Endothelial cell of umbilical vein (primary cell): Measurements from ENCODE around the gene SLC52A1. TPM values are rescaled to one million over a fixed set of nuclear protein-coding genes. Genes with fewer than 3 reads are reported as not detected.

ENCODE experiments used
- BruUV-seq: library from RNA; stranded (reverse); fragments of 400-500 nt; replicated peaks from 2 replicates; lab custom pipeline; 2021; lab: Mats Ljungman, UMichigan
- CTCF ChIA-PET: fragments of 300-600, 350-600 bp; sonication (Branson Sonifier 250); formaldehyde crosslinking; loops from one replicate; lab custom pipeline; 2021; ENCODE audit warnings: antibody characterized with exemption, inconsistent platforms; lab: Charles Lee
- POLR2A ChIA-PET: fragments of 300-600, 350-600 bp; sonication (Branson Sonifier 250); formaldehyde crosslinking; loops from one replicate; lab custom pipeline; 2021; ENCODE audit warnings: antibody characterized with exemption, inconsistent platforms; lab: Charles Lee
- DNase-seq: peaks from one replicate; pipeline ENCODE4 v3.0.0-alpha.2; 2011; ENCODE audit warnings: low read depth, low spot score
- FAIRE-seq: peaks from 2 replicates; lab custom pipeline; 2011; peaks lifted over from hg19 to GRCh38; lab: Jason Lieb, UNC
- H2AFZ ChIP-seq: 2 replicates; pipeline ENCODE4 v1.6.0; 2012; ENCODE audit warnings: low read depth, low read length, control low read depth, inconsistent platforms
- H3K27ac ChIP-seq: 2 replicates; pipeline ENCODE4 v1.5.1; 2011; ENCODE audit warnings: low read depth, mild to moderate bottlenecking, control low read depth, low read length, moderate library complexity; ENCODE audit not compliant: insufficient read depth
- H3K27me3 ChIP-seq, 2 experiments: 2 replicates each; pipeline versions ENCODE4 v1.6.0 to v1.6.1; 2011; ENCODE audit warnings: low read length in 2 of 2, mixed read lengths in 1 of 2; ENCODE audit not compliant: control insufficient read depth in 2 of 2, insufficient read depth in 2 of 2
- H3K36me3 ChIP-seq, 2 experiments: 2 replicates in 1 of 2; 3 replicates in 1 of 2; pipeline ENCODE4 v1.5.1; 2011; ENCODE audit warnings: low read length in 2 of 2, mild to moderate bottlenecking in 1 of 2, moderate library complexity in 1 of 2; ENCODE audit not compliant: control insufficient read depth in 2 of 2, insufficient read depth in 2 of 2; ENCODE audit errors: extremely low read depth in 1 of 2
- H3K4me1 ChIP-seq: 3 replicates; pipeline ENCODE4 v1.5.1; 2011; ENCODE audit warnings: mild to moderate bottlenecking, low read length; ENCODE audit not compliant: control insufficient read depth, insufficient read depth; ENCODE audit errors: extremely low read depth
- H3K4me2 ChIP-seq: 2 replicates; pipeline ENCODE4 v1.6.1; 2011; ENCODE audit warnings: low read length, control low read depth, mixed read lengths; ENCODE audit not compliant: insufficient read depth
- H3K4me3 ChIP-seq, 3 experiments: fragments of 200-600 bp in 1 of 3; sonication (generic), shearing (Covaris generic) in 1 of 3; replicated peaks in 1 of 3; 2 replicates each; pipeline ENCODE4 v1.5.1; 2011 to 2016; ENCODE audit warnings: control low read depth in 3 of 3, low read length in 3 of 3, mild to moderate bottlenecking in 2 of 3, inconsistent platforms in 1 of 3, low read depth in 1 of 3, moderate library complexity in 1 of 3; ENCODE audit not compliant: insufficient read depth in 1 of 3
- H3K79me2 ChIP-seq: 2 replicates; pipeline ENCODE4 v1.6.0; 2012; ENCODE audit warnings: low read length, inconsistent platforms; ENCODE audit not compliant: control insufficient read depth, insufficient read depth
- H3K9ac ChIP-seq: replicated peaks from 2 replicates; pipeline ENCODE3; 2011; ENCODE audit warnings: low read length, control low read depth; ENCODE audit not compliant: insufficient read depth; ENCODE audit errors: extremely low read depth
- H3K9me1 ChIP-seq: replicated peaks from 3 replicates; pipeline ENCODE4 v1.6.0; 2011; ENCODE audit warnings: mild to moderate bottlenecking, low read length; ENCODE audit not compliant: control insufficient read depth, insufficient read depth; ENCODE audit errors: extremely low read depth
- H3K9me3 ChIP-seq: replicated peaks from 2 replicates; pipeline ENCODE4 v1.5.1; 2012; ENCODE audit warnings: low read length, inconsistent platforms; ENCODE audit not compliant: control insufficient read depth, insufficient read depth
- H4K20me1 ChIP-seq: replicated peaks from 2 replicates; pipeline ENCODE3; 2011; ENCODE audit warnings: mild to moderate bottlenecking, low read length; ENCODE audit not compliant: control insufficient read depth, insufficient read depth; ENCODE audit errors: extremely low read depth
- EZH2 ChIP-seq: IDR thresholded peaks from 2 replicates; pipeline ENCODE4 v1.6.1; 2012; ENCODE audit warnings: borderline replicate concordance, low read depth, mild to moderate bottlenecking, moderate library complexity, low read length, inconsistent platforms; ENCODE audit not compliant: severe bottlenecking
- FOS ChIP-seq: IDR thresholded peaks from 2 replicates; pipeline ENCODE4 v1.6.1; 2011; ENCODE audit warnings: mild to moderate bottlenecking, low read length, moderate library complexity, borderline replicate concordance; ENCODE audit not compliant: insufficient read depth
- GATA2 ChIP-seq: IDR thresholded peaks from 2 replicates; pipeline ENCODE4 v1.7.0; 2011; ENCODE audit warnings: low read depth, mild to moderate bottlenecking, moderate library complexity, mixed read lengths, low read length; ENCODE audit not compliant: insufficient read length, insufficient read depth
- JUN ChIP-seq: IDR thresholded peaks from 2 replicates; pipeline ENCODE4 v1.6.1; 2011; ENCODE audit warnings: borderline replicate concordance, low read depth; ENCODE audit not compliant: insufficient read length, insufficient read depth
- MYC ChIP-seq: IDR thresholded peaks from one replicate; pipeline ENCODE4 v1.6.1; 2011; ENCODE audit warnings: mild to moderate bottlenecking, low read depth, low read length
- POLR2A ChIP-seq: IDR thresholded peaks from 2 replicates; pipeline ENCODE4 v1.6.1; 2012; ENCODE audit warnings: low read depth, mild to moderate bottlenecking, control low read depth, low read length
- POLR2AphosphoS5 ChIP-seq: IDR thresholded peaks from 2 replicates; pipeline ENCODE4 v1.6.1; 2012; ENCODE audit warnings: low read depth, mild to moderate bottlenecking, control low read depth, low read length, moderate library complexity; ENCODE audit not compliant: insufficient read depth
- dilution Hi-C: fragments of 300-500 bp; cut with MboI; formaldehyde crosslinking; loops from one replicate; pipeline ENCODE4 v1.15.0; 2019; ENCODE audit warnings: low sequenced_read_pairs; ENCODE audit not compliant: extremely low pct_ligation_motif_present
- intact Hi-C: fragments of 100-400 bp; cut with micrococcal nuclease; formaldehyde crosslinking; loops from one replicate; pipeline ENCODE4 v1.10.0; 2022
- polyA plus RNA-seq, 4 experiments: library from polyadenylated mRNA; depleted of rRNA in 3 of 4; stranded (reverse) in 3 of 4; unstranded in 1 of 4; fragments of >200 nt; gene quantifications; 2 replicates each; pipeline versions ENCODE4 v1.2.1 to v1.2.3, GENCODE V29; 2011 to 2012; ENCODE audit warnings: missing spikeins in 1 of 4
- total RNA-seq: library from RNA; stranded (reverse); gene quantifications from 2 replicates; pipeline ENCODE4 v1.2.3, GENCODE V29; 2021
- TF ChIP-seq, protein P1 (sequence below), 2 donors: IDR thresholded peaks; 1 replicate in 1 of 2; 2 replicates in 1 of 2; pipeline ENCODE4 v1.5.1; 2011; ENCODE audit warnings: low read length in 2 of 2, mild to moderate bottlenecking in 2 of 2, moderate library complexity in 2 of 2, control low read depth in 1 of 2, inconsistent platforms in 1 of 2, low read depth in 1 of 2; ENCODE audit not compliant: insufficient read depth in 1 of 2; ENCODE audit errors: extremely low read depth in 1 of 2
- TF ChIP-seq, protein P2 (sequence below): IDR thresholded peaks from 2 replicates; pipeline ENCODE4 v1.6.1; 2011; ENCODE audit not compliant: insufficient read depth, insufficient read length

The SLC52A1 gene
- total and polyA plus RNA-seq, 2 donors (not counting 3 experiments of a cell fraction or from before 2014, with no cell fraction given) = 0.04 TPM; not detected in 1

DNA sequence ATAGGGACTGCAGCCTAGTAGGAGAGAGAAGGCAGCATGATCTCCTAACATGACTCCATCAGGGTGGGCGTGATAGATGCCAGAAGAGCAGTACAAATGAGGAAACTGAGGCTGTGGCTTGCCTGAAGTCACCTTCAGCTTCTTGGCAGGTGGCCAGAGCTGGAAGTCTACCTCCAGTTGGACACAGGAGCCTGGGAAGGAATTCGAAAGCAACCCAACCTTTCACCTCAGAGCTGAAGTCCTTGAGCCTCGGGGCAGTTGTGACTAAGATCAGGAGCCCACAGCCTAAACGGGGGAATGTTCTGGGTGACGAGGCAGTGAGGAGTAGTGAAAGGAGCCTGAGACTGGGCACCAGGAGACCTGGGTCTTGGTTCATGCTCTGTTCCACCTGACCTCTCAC, 9.4 kb upstream of the SLC52A1 start:
- BruUV-seq = no TSS peak
- DNase-seq (no peak), FAIRE-seq (no peak)
- no peaks in the 10 kb centered on the region for H3K79me2 ChIP-seq
- H3K27me3 ChIP-seq = no peaks in the 10 kb centered on the region
- peaks cover 5% of the 10 kb centered on the region for H3K4me1 ChIP-seq
- H2AFZ ChIP-seq = no peak overlapping the region
- H3K9me3 ChIP-seq = no peaks in the 10 kb centered on the region
- H3K9ac ChIP-seq = no peak overlapping the region
- dilution Hi-C loops (no loop called here), intact Hi-C loops (no loop called here)
- ChIA-PET CTCF (interaction anchor here (1.2 kb wide), 1 partner anchor 18 kb away, joined by 4 read pairs; no protein-coding TSS in a partner anchor), POLR2A (no interaction called here)
- H3K4me2 ChIP-seq = no peak overlapping the region
- H4K20me1 ChIP-seq = no peaks in the 10 kb centered on the region
- no peaks in the 10 kb centered on the region for H3K36me3 ChIP-seq
- H3K9me1 ChIP-seq = no peaks in the 10 kb centered on the region
- H3K27ac ChIP-seq = no peak overlapping the region
- TF ChIP-seq, protein P1, sequence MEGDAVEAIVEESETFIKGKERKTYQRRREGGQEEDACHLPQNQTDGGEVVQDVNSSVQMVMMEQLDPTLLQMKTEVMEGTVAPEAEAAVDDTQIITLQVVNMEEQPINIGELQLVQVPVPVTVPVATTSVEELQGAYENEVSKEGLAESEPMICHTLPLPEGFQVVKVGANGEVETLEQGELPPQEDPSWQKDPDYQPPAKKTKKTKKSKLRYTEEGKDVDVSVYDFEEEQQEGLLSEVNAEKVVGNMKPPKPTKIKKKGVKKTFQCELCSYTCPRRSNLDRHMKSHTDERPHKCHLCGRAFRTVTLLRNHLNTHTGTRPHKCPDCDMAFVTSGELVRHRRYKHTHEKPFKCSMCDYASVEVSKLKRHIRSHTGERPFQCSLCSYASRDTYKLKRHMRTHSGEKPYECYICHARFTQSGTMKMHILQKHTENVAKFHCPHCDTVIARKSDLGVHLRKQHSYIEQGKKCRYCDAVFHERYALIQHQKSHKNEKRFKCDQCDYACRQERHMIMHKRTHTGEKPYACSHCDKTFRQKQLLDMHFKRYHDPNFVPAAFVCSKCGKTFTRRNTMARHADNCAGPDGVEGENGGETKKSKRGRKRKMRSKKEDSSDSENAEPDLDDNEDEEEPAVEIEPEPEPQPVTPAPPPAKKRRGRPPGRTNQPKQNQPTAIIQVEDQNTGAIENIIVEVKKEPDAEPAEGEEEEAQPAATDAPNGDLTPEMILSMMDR (IDR thresholded peaks at IDR 0.05; ENCODE audit: extremely low read depth in 1 of 2, insufficient read depth in 1 of 2, low read depth in 1 of 2, low read length in 2 of 2) = no peak
- TF ChIP-seq, protein P2, sequence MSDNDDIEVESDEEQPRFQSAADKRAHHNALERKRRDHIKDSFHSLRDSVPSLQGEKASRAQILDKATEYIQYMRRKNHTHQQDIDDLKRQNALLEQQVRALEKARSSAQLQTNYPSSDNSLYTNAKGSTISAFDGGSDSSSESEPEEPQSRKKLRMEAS = no peak
- TF ChIP-seq MYC = no peak
- no peak for TF ChIP-seq JUN
- TF ChIP-seq GATA2 = no peak
- no peak for TF ChIP-seq POLR2AphosphoS5
- TF ChIP-seq EZH2 = no peak
- TF ChIP-seq POLR2A = no peak
- no peak for TF ChIP-seq FOS
- no peak overlapping the region for H3K4me3 ChIP-seq
